GM12801 (cell line): Measurements from ENCODE around the gene BMI1.

Source experiments
- TF ChIP-seq, protein P1 (sequence below): IDR thresholded peaks from one replicate; pipeline ENCODE4 v1.5.1; 2011; ENCODE audit warnings: control low read depth; ENCODE audit not compliant: insufficient read length; ENCODE audit errors: extremely low read depth

Gene BMI1

GRCh38 chr10:22341926-22342196 lies 21.0 kb downstream of the BMI1 start:
- TF ChIP-seq, protein P1, sequence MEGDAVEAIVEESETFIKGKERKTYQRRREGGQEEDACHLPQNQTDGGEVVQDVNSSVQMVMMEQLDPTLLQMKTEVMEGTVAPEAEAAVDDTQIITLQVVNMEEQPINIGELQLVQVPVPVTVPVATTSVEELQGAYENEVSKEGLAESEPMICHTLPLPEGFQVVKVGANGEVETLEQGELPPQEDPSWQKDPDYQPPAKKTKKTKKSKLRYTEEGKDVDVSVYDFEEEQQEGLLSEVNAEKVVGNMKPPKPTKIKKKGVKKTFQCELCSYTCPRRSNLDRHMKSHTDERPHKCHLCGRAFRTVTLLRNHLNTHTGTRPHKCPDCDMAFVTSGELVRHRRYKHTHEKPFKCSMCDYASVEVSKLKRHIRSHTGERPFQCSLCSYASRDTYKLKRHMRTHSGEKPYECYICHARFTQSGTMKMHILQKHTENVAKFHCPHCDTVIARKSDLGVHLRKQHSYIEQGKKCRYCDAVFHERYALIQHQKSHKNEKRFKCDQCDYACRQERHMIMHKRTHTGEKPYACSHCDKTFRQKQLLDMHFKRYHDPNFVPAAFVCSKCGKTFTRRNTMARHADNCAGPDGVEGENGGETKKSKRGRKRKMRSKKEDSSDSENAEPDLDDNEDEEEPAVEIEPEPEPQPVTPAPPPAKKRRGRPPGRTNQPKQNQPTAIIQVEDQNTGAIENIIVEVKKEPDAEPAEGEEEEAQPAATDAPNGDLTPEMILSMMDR, result no peak

GRCh38 chr10:22342421-22342820 lies 21.5 kb downstream of the BMI1 start:
- TF ChIP-seq, protein P1, result no peak

GRCh38 chr10:22343731-22344130 lies 22.8 kb downstream of the BMI1 start:
- TF ChIP-seq, protein P1, result no peak

- TF ChIP-seq, protein P1, result no peak
Measured at GRCh38 chr10:22344249-22344648, 23.4 kb downstream of the BMI1 start.

GRCh38 chr10:22344781-22345300 lies 23.9 kb downstream of the BMI1 start:
- TF ChIP-seq, protein P1, result no peak

DNA sequence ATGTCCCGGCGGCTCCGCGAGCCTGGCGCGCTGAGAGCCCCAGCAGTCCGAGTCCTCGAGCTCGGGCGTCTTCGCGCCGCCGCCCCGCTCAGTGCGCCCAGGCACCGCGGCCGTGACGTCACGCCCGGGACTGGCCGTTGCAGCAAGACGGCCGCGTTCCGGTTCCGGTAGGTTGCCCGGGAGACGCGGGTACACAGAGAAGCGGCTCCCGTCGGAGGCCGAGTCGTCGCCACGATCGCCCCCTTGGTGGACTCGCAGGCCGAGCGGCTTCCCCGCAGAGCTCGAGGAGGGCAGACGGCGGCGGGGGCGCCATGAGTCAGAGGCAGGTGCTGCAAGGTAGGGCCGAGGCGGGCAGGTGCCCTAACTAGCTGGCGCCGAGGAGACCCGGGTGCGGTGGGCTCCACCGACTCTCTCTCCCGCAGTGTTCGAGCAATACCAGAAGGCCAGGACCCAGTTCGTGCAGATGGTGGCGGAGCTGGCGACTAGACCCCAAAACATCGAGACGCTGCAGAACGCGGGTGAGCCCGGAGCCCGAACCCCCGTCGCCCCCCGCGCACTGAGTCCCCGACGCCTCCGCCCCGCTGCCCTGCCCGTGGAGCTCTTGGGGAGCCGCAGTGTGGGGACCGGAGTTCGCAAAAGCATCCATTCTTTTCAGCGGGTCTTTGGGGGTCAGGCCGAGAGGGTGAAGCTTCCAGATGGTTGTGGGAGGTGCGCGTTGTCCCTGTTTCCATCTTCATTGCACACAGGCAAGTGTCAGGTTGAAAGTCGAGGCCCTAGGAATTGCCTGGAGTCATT lies 24.6 kb downstream of the BMI1 start, which contains the start of gene SPAG6:
SPAG6 (plus strand) TSS at position 196 of the 795 bp plus-strand sequence; CDS start at position 312, 116 bp downstream.
- TF ChIP-seq, protein P1, result no peak

DNA sequence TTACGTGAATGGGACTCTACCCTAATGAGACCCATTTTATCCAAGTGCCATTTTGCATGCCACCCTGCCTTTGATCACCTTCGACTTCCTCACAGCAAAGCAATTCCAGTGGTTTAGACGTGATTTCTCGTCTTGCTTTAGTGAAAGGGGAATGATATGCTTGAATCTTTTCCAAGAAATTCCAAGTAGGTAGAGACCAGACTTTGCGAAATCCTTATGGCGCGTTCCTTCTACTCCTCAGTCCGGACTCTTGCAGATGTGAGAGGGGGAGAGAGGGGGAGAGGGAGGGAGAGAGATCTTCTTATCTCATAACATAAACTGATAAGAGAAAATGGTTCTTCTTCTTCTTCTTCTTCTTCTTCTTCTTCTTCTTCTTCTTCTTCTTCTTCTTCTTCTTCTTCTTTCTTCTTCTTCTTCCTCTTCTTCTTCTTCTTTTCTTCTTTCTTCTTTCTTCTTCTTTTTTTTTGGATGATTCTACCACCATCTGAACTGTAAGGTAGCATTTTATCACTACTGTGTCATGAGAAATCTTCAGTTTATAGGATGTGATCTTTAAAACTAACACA lies 25.3 kb downstream of the BMI1 start:
- TF ChIP-seq, protein P1, result no peak
